HFFc6 (cell line): ENCODE results near the gene BTD. TPM values are rescaled to one million over a fixed set of nuclear protein-coding genes. Genes with fewer than 3 reads are reported as not detected.

ENCODE experiments used
- DNase-seq: peaks from one replicate; pipeline ENCODE4 v3.0.0-alpha.2; 2018
- H3K27ac Mint-ChIP-seq: 2 replicates; pipeline ENCODE4 v1.8.0; 2020; ENCODE audit warnings: mild to moderate bottlenecking, mixed read lengths
- H3K27me3 Mint-ChIP-seq: 2 replicates; pipeline ENCODE4 v1.8.0; 2021; ENCODE audit warnings: mild to moderate bottlenecking, moderate library complexity, mixed read lengths; ENCODE audit not compliant: insufficient read depth
- H3K36me3 Mint-ChIP-seq: 2 replicates; pipeline ENCODE4 v1.8.0; 2021; ENCODE audit warnings: low read depth, mixed read lengths
- H3K4me1 Mint-ChIP-seq: 2 replicates; pipeline ENCODE4 v1.8.0; 2020; ENCODE audit warnings: low read depth, mixed read lengths
- H3K4me3 Mint-ChIP-seq: 2 replicates; pipeline ENCODE4 v1.8.0; 2020; ENCODE audit warnings: mild to moderate bottlenecking, moderate library complexity, mixed read lengths
- H3K9me3 Mint-ChIP-seq: 2 replicates; pipeline ENCODE4 v1.8.0; 2020; ENCODE audit warnings: mild to moderate bottlenecking, mixed read lengths
- CTCF ChIP-seq: fragments of 200-600 bp; sonication (generic); IDR thresholded peaks from 2 replicates; pipeline ENCODE4 v1.5.0; 2021; ENCODE audit warnings: antibody characterized with exemption, mild to moderate bottlenecking
- total RNA-seq, 6 experiments: library from RNA; stranded (reverse); fragmentation: NEBNext Ultra II Directional; extraction: Animal tissue kit (Norgen Biotek cat#: 25700); gene quantifications; 2 replicates in 1 of 6; 3 replicates in 5 of 6; pipeline ENCODE4 v1.2.3, GENCODE V29; 2021

The BTD gene
- total RNA-seq, 6 experiments from 2014 or later = 13.9 to 22.7 (median 17.2) TPM

- TF ChIP-seq CTCF = no peak
- Mint-ChIP-seq H3K4me1 (no peaks in the 10 kb centered on the region; the same call in 1 of the 2 replicates), H3K4me3 (no peak overlapping the region)
These were observed 72.0 kb downstream of the BTD start for GRCh38 chr3:15673536-15673935.

GRCh38 chr3:15676259-15676658, 74.7 kb downstream of the BTD start:
- peaks cover 5% of the 10 kb centered on the region; the same call in 1 of the 2 replicates for H3K4me1 Mint-ChIP-seq
- no peak for TF ChIP-seq CTCF
- H3K4me3 Mint-ChIP-seq = no peak overlapping the region
- DNase-seq = peak; percentile 75
- H3K27me3 Mint-ChIP-seq = no peaks in the 10 kb centered on the region
- peak overlapping the region; percentile 33; the same call in 1 of the 2 replicates for H3K27ac Mint-ChIP-seq
- no peaks in the 10 kb centered on the region for H3K9me3 Mint-ChIP-seq
- peaks cover 27% of the 10 kb centered on the region for H3K36me3 Mint-ChIP-seq

More at GRCh38 chr3:15673536-15673935, 72.0 kb downstream of the BTD start:
- Mint-ChIP-seq H3K27me3 (no peaks in the 10 kb centered on the region), H3K9me3 (no peaks in the 10 kb centered on the region), H3K36me3 (peaks cover 38% of the 10 kb centered on the region), H3K27ac (no peak overlapping the region)
- no peak for DNase-seq

- H3K9me3 Mint-ChIP-seq = no peaks in the 10 kb centered on the region
- no peak for DNase-seq
- peaks cover 24% of the 10 kb centered on the region for H3K36me3 Mint-ChIP-seq
- H3K27ac Mint-ChIP-seq = peak overlapping the region; percentile 52
- no peak overlapping the region for H3K4me3 Mint-ChIP-seq
- H3K27me3 Mint-ChIP-seq = no peaks in the 10 kb centered on the region
- H3K4me1 Mint-ChIP-seq = peaks cover 24% of the 10 kb centered on the region
- no peak for TF ChIP-seq CTCF
These were observed 77.8 kb downstream of the BTD start for GRCh38 chr3:15679306-15679705.

GRCh38 chr3:15681668-15682067, 80.1 kb downstream of the BTD start:
- Mint-ChIP-seq H3K9me3 (no peaks in the 10 kb centered on the region), H3K36me3 (peaks cover 43% of the 10 kb centered on the region), H3K4me1 (peaks cover 27% of the 10 kb centered on the region), H3K27ac (no peak overlapping the region), H3K27me3 (no peaks in the 10 kb centered on the region), H3K4me3 (no peak overlapping the region)
- no peak for TF ChIP-seq CTCF
- DNase-seq = no peak

- H3K4me1 Mint-ChIP-seq = peaks cover 27% of the 10 kb centered on the region
- no peaks in the 10 kb centered on the region for H3K27me3 Mint-ChIP-seq
- H3K36me3 Mint-ChIP-seq = peaks cover 34% of the 10 kb centered on the region
- peak overlapping the region; percentile 49 for H3K27ac Mint-ChIP-seq
- H3K9me3 Mint-ChIP-seq = no peaks in the 10 kb centered on the region
- peak; percentile 32 for DNase-seq
- TF ChIP-seq CTCF = no peak
- H3K4me3 Mint-ChIP-seq = no peak overlapping the region
These were observed 81.1 kb downstream of the BTD start for GRCh38 chr3:15682561-15683185.
